ENCODE data around the gene KCNAB2.

KCNAB2 gene

DNA sequence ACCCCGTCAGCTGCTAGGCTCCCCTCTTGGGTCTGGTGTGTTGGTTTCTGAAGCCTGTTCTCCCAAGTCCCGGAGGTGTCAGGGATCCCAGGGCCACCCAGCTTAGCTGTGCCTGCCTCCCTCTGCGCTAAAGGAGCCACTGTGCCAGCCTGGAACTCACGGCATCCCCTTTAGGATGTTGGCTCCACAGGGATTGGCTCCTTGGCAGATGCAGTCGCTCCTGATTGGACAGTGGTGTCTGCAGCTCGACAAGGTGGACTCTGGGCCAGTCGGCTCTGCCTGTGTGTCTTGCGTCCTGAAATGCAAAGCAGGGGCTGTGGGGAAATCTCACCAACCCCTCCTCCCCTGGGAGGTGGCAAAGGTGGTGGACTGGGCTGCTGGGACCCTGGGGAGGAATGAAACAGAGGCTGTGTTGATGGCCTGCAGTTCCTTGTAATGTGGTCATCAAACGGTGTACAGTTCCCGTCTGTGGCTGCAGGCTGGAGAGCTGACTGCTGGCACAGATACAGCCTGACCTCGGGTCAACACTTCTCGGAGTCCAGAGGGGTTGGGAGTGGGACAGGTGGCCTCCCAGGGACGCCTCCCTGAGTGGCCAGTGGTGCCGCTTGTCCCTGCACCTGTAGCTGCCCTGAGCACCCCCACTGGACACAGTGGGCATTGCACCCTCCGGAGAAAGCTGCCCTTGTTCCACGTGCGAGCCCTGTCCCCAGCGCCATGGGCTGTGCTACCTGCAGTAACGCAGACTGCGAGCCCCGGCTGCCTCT is 11.5 kb upstream of the KCNAB2 start:
- peak; percentile 32 to 60 for DNase-seq

DNA sequence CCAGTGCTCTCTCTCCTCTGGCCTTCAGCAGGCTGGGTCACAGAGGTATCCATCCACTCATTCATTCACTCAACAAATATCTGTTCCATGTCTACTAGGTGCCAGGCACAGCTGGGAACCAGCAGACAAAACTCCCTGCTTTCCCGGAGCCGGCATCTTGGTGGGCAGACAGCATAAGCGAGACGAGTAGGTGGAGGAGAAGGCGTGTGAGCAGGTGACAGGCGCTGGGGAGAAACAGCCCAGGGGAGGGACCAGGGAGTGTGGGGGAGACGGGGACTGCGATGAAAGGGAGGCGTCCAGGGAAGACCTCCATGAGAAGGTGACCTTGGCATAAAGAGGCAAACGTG is 11.0 kb upstream of the KCNAB2 start:
- no peak for DNase-seq

DNA sequence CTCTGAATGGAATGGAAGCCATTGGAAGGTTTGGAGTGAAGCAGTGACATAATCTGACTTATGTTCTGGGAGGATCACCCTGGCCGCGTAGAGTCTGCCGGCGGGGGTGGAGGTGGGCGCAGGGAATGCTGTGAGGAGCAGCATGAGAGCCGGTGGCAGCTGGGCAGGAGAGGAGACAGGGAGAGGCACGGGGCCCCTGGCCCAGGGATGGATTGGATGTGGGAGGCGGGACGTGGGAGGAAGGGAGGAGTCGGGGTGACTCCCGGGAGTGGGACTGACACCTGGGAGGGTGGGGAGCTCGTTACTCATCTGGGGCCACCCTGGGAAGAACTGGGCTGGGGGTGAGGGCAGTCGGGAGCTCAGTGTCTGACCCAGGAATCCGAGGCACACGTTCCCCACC is 10.4 kb upstream of the KCNAB2 start:
- no peak for DNase-seq

DNA sequence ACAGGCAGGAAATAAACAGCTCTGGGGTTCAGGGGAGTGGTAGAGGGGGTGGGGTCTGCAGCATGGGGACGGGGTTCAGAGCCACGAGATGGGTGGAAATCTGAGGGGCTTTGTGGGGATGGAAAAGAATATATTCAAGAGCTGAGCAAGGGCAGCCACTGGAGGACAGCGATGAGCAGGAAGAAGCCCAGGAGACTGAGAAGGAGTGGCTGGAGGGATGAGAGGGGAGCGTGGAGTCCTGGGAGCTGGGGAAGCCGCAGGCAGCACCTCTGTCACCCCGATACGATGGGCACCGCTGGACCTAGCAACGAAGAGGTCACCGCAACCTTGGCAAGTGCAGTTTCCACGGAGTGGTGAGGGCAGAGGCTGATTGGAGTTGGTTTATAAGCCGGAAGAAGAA is 10.0 kb upstream of the KCNAB2 start:
- DNase-seq = no peak

GRCh38 chr1:6037338-6037762 is 8.3 kb upstream of the KCNAB2 start:
- DNase-seq = no peak

DNA sequence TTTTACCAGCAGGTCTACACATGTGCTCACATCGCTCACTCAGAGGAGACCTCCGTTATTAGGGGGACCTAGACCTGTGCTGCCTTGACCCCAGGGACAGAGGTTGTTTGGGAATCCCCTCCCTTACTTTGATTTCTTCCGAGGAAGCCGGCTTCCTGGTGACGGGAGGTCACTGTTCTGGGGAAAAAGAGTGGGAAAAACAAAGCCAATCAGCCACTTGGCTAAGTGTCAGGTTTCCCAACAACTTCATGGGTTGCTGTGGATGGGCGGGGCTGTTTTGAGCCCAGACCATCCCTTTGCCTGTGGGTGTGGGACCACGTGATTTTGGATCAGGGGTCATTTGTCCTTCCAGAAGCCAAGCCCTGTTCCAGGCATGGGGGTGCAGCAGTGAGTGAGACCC is 7.1 kb upstream of the KCNAB2 start:
- no peak for DNase-seq

DNA sequence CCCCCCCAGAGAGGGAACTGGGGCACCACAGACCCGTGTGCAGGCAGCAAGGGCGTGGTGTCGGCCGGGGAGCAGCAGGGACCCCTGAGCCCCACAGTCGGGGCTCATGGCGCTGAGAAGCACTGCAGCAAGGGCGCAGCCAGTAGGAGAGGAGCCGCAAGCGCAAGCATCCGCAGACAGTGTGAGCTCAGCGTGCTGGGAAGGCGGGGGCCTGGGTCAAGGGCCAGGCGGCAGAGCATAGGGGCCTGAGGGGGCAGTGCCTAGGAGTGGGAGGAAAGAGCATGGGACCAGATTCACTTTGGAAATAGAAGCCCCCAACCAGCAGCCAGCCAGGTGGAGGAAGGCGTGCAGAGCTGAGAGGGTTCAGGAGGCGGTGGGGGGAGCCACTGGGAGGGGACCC is 6.7 kb upstream of the KCNAB2 start:
- DNase-seq = no peak

DNA sequence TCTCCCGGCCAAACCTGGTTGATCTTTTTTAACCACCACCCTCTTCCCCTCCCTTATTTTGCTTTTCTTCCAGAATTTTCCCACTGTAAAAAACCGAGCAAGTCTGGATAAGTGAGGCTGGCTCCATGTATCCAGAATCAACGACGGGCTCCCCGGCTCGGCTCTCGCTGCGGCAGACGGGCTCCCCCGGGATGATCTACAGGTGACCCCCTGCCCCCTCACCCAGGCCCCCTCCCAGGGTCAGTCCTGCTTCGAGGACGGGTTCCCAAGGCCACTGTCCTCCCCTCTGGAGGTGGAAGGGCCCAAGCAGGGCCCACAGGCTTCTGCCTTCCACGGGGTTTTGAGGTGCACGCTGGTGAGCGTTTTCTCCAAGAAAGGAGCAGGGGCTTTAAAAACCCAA is 5.2 kb upstream of the KCNAB2 start:
- DNase-seq = no peak

GRCh38 chr1:6040861-6041415 is 4.8 kb upstream of the KCNAB2 start:
- DNase-seq = no peak

GRCh38 chr1:6041432-6042062 is 4.1 kb upstream of the KCNAB2 start:
- DNase-seq = no peak

DNA sequence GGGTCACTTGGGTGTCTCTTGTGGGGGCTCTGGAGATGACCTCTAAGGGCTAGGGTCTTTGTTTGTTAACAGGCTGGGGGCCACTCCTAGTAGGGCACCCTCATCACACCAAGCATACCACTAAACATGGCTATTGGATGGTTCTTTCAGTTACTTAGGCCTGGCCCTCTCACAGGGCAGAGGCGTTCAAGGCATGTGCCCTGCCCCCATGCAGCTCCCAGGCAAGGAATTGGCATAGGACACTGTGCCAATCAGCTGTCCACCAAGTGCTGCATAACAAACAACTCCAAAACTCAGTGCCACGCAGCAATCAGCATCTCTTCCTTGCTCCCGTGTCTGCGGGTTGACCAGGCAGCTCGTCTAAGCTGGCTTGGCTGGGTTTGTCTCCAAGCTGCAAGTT is 2.1 kb upstream of the KCNAB2 start:
- no peak for DNase-seq

GRCh38 chr1:6044481-6045109 is 1.1 kb upstream of the KCNAB2 start:
- DNase-seq = no peak

DNA sequence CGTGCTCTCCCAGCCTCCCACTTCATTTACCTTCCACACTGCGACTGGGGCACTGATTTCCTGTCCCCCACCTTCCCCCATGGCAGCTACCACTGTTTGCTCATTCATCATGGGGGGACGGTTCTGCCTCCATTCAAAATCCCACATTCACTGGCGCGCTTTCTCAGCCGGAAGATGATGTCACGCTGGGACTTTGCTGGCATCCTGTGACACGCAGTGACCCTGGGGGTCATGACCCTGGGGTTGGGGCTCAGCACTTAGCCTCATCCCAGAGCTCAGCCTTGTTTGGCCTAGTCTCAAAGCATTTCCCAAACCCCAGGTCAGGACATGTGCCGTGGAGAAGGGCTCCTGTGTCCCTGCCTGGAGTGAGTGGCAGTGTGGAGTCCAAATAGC is 582 bp upstream of the KCNAB2 start:
- no peak for DNase-seq

- DNase-seq = no peak
Observed at GRCh38 chr1:6046279-6046678, 591 bp downstream of the KCNAB2 start.

- no peak for DNase-seq
Observed at GRCh38 chr1:6048179-6048867, 2.6 kb downstream of the KCNAB2 start.

DNA sequence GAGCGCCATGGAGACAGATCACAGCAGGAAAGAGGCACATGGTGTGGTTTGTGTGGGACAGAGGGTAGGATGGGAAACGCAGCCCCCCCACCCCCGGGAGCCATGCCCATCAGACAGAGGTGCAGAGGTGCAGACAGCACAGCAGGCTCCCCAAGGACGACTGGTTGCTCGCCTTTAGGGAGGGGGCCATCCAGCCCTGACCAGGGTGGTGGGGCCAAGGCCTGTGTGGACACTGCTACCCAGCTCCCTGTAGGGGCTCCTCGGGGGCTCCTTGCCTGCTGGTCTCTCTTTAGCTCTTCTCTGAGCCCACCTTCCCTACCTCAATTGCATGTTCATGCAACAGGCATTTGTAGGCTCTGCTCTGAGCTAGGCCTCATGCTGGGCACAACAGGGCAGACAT is 3.7 kb downstream of the KCNAB2 start:
- DNase-seq = no peak

GRCh38 chr1:6051423-6051822 is 5.7 kb downstream of the KCNAB2 start:
- DNase-seq = no peak

DNA sequence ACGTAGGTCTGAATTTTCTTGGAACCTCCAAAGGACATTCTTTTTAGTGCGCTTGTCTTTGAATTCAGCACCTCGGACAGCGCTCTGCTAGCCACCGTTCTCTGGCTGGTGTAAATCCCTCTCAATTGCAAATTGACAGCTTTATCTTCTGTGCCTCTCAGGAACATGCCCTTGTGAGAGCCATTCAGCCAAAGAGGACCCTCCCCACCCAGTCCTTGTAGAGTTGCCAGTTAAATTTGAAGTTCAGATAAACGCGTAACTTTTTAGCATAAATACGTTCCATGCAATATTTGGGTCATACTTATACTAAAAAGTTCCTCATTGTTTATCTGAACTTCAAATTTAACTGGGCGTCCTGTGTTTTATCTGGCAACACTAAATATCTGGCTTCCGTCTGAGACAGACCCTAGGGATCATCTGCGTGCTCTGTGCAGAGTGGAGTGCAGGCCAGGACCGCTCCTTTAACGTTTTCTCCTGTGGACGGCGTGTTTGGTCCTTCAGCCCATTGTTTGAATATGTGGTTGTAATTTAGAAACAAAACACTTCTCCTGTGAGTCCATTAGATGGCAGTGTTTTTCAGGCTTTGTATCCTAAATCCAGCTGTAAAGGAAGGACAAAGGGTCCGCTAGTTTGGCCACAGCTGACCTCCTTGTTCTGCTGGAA is 7.0 kb downstream of the KCNAB2 start:
- no peak for DNase-seq

DNA sequence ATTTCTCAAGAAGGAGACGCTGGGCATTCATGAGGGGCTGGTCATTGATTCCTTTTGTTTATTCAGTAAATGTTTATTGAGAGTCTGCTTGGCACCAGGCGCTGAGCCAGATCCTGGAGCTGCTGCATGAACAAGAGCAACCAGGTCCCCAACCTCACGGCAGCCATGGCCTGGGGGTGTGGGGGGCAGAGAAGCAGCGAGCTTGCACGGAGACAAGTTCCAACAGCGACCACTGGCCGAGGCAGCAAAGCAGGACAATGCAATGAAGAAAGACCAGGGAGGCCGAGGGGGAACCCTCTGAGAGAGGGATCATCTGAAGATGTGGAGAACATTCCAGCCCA is 7.5 kb downstream of the KCNAB2 start:
- DNase-seq = no peak

GRCh38 chr1:6054596-6054995 is 8.9 kb downstream of the KCNAB2 start:
- no peak for DNase-seq

GRCh38 chr1:6056572-6056948 is 10.9 kb downstream of the KCNAB2 start:
- no peak for DNase-seq

- DNase-seq = no peak
Observed at GRCh38 chr1:6057170-6057845, 11.6 kb downstream of the KCNAB2 start.

DNA sequence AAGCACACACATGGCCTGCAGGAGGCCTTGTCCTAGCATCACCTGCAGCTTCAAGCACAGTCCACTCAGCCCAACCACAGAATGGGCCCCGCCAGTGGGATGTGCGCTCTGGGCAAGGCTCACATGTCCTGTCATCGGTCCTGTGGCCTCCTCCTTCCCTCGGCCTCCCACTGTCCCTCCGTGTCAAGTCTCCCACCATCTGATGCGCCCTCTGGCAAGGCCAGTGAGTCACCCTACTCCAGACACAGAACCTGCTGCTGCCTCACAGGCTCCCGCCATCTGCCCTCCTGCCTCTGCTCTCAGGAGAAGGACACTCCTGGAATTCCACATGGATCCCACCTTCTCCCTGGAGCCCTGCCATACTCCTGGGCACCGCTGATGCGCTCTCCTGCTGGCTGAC is 14.2 kb downstream of the KCNAB2 start:
- no peak for DNase-seq
